Loucy (cell line): ENCODE results near the gene GRIK2.

Experiments
- EZH2phosphoT487 ChIP-seq: fragments of 200-600 bp; IDR thresholded peaks from 2 replicates; pipeline ENCODE4 v1.6.1; 2018; ENCODE audit warnings: antibody characterized with exemption, mild to moderate bottlenecking, moderate library complexity, borderline replicate concordance
- TF ChIP-seq, protein P1 (sequence below): fragments of 200-600 bp; sonication (generic); conservative IDR thresholded peaks from 2 replicates; pipeline ENCODE4 v1.5.1; 2014; ENCODE audit warnings: mild to moderate bottlenecking, antibody characterized with exemption, low read length

DNA sequence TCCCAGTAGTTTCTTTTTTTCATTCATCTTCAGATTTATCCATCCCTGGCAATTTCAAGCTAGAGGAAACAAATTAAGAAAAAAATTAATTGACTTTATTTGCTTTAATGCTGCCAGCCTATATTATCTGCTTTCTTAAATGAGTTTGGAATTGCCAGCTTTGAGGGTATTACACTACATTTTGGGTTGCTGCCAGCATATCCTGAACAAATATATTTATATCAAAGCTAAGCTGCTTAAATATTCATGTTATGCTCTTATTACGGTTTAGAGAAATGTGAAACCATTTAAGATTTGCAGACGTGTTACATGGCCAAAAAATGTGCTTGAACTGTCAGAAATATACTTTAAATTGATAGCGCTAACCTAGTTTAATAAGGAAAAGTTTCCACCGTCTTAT is 59.7 kb downstream of the GRIK2 start:
- TF ChIP-seq, protein P1, sequence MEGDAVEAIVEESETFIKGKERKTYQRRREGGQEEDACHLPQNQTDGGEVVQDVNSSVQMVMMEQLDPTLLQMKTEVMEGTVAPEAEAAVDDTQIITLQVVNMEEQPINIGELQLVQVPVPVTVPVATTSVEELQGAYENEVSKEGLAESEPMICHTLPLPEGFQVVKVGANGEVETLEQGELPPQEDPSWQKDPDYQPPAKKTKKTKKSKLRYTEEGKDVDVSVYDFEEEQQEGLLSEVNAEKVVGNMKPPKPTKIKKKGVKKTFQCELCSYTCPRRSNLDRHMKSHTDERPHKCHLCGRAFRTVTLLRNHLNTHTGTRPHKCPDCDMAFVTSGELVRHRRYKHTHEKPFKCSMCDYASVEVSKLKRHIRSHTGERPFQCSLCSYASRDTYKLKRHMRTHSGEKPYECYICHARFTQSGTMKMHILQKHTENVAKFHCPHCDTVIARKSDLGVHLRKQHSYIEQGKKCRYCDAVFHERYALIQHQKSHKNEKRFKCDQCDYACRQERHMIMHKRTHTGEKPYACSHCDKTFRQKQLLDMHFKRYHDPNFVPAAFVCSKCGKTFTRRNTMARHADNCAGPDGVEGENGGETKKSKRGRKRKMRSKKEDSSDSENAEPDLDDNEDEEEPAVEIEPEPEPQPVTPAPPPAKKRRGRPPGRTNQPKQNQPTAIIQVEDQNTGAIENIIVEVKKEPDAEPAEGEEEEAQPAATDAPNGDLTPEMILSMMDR: no peak
- TF ChIP-seq EZH2phosphoT487: no peak
